LNCAP (cell line): Measurements from ENCODE around the gene PLXNC1.

Experiments
- TF ChIP-seq, protein P1 (sequence below): fragments of 450-650 bp; IDR thresholded peaks from 2 replicates; pipeline ENCODE4 v1.5.1; 2017; ENCODE audit warnings: mild to moderate bottlenecking

Gene PLXNC1

DNA sequence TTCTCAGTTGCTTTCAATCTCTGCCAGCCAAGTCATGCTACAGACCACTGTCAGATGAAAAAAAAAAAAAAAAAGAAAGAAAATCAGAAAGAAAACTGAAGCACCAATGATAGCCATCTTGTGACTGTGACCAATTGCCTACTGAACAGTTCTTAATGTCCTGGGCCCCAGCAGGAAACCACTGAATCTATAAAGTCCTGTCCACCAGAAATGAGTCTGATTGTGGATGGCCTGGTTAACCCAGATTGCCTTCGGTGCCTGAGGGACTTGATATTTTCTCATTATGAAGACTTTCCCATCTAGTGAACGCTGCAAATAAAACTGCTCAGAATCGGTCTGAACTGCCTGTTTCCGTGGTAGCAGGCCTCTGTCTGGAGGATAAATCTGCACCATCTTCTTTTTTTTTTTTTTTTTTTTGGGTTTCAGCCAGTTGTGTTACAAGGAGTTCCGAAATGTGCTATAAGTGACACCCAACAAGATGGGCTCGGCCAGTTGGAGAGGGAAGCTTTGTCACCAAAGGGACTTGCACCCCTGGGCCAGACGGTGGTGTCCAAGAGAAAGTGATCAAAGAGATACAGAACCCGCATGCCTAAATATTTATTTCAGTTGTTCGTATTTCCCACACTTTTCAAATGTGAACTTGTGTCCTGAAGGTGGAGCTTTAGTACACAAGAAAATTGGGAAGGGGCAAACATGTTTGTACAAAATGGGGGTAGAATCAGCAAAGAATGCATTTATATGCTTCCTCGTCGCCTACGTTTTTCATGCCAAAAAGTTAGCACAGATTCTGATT is 3.0 kb upstream of the PLXNC1 start:
- TF ChIP-seq, protein P1, sequence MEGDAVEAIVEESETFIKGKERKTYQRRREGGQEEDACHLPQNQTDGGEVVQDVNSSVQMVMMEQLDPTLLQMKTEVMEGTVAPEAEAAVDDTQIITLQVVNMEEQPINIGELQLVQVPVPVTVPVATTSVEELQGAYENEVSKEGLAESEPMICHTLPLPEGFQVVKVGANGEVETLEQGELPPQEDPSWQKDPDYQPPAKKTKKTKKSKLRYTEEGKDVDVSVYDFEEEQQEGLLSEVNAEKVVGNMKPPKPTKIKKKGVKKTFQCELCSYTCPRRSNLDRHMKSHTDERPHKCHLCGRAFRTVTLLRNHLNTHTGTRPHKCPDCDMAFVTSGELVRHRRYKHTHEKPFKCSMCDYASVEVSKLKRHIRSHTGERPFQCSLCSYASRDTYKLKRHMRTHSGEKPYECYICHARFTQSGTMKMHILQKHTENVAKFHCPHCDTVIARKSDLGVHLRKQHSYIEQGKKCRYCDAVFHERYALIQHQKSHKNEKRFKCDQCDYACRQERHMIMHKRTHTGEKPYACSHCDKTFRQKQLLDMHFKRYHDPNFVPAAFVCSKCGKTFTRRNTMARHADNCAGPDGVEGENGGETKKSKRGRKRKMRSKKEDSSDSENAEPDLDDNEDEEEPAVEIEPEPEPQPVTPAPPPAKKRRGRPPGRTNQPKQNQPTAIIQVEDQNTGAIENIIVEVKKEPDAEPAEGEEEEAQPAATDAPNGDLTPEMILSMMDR: peak; percentile 35; the same call in 1 of the 2 replicates

DNA sequence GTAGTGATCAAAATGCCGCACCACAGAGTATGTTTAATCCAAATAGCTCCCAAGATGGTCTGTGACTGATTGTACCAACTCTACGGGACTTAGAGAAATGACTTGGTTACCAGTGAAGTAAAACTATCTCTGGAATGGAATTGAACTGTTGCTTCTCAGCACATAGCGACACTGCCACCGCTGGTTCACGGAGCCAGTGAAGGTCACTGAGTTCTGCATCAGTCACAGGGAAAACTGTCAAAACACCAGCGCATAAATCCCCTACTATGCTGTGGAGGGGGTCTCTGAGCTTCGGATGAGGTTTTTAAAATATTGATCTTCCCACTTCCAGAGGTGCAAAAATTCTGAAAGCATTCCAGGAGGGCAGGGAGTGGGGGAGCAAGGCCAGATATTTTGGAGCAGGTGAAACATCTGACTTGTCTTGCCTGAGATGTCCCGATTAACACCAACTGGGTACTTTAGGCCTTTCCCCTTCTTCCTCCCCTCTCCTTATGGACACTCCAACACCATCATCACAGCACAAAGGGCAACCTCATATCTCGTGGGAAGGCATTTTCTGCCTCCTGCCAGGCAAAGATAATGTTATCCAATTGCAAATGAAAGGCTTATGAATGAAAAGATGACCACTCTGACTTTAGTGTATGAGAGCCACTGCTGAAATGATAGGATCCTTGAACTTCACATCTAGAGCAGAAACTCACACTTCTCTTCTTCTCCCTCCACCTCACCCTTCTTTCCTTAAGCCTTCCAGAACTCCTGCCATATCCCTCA is 2.0 kb upstream of the PLXNC1 start:
- TF ChIP-seq, protein P1: no peak

DNA sequence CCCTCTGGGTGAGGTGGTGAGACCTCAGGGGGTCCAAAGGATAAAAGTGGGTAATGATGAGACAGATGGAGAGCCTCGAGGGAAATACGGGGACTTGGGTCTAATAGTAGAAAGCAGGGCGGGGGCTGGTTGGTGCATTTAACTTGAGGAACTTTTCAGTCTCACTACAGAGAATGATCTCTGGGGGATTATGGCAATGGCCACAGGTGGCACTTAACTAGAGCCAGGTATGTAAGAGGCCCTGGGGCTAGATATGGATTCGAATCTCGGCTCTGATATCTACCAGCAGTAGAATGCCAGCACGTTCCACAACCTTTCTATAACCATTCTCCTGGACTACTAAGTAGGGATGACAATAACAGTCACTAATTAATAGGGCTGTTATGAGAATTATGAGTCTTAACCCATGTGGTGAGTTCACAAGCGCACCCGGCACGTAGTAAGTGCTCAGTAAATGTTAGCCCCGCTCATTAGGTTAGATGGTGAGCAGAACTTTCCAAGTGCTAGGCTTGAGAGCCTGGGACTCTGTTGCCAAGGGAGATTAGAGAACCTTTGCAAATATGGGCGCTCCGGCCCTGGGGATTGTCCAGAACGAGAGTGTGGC is 888 bp upstream of the PLXNC1 start:
- TF ChIP-seq, protein P1: no peak

DNA sequence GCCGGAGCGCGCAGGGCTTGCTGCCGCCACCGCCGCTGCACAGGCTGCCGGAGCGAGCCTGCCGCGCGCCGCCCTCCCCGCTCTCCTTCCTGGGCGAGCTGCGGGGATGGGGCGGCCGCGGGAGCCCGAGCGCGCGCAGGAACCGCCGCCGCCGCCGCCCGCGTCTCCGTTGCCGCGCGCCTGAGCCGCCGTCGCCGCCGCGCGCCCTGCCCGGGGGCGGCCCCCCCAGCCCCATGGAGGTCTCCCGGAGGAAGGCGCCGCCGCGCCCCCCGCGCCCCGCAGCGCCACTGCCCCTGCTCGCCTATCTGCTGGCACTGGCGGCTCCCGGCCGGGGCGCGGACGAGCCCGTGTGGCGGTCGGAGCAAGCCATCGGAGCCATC is 352 bp downstream of the PLXNC1 start:
- TF ChIP-seq, protein P1: no peak

DNA sequence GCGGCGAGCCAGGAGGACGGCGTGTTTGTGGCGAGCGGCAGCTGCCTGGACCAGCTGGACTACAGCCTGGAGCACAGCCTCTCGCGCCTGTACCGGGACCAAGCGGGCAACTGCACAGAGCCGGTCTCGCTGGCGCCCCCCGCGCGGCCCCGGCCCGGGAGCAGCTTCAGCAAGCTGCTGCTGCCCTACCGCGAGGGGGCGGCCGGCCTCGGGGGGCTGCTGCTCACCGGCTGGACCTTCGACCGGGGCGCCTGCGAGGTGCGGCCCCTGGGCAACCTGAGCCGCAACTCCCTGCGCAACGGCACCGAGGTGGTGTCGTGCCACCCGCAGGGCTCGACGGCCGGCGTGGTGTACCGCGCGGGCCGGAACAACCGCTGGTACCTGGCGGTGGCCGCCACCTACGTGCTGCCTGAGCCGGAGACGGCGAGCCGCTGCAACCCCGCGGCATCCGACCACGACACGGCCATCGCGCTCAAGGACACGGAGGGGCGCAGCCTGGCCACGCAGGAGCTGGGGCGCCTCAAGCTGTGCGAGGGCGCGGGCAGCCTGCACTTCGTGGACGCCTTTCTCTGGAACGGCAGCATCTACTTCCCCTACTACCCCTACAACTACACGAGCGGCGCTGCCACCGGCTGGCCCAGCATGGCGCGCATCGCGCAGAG is 873 bp downstream of the PLXNC1 start:
- TF ChIP-seq, protein P1: peak; percentile 38; the same call in 1 of the 2 replicates

DNA sequence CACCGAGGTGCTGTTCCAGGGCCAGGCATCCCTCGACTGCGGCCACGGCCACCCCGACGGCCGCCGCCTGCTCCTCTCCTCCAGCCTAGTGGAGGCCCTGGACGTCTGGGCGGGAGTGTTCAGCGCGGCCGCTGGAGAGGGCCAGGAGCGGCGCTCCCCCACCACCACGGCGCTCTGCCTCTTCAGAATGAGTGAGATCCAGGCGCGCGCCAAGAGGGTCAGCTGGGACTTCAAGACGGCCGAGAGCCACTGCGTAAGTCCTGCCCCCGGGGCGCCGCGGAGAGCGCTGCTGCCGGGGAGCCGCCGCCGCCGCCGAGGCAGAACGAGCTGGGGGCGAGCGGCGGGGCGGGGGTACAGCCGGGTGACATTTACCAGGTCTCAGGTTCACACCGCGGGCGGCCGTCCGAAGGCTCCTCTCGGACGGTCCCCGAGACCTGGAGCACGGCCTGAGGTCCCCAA is 1.4 kb downstream of the PLXNC1 start:
- TF ChIP-seq, protein P1: no peak
